HG03064 (cell line): ENCODE results near the gene COPZ1.

Experiments used
- ATAC-seq: cut with Tn5 transposase; IDR thresholded peaks from one replicate; pipeline ENCODE4 v1.9.1; 2021; ENCODE audit warnings: low read depth; ENCODE audit not compliant: unreplicated experiment

The COPZ1 gene

GRCh38 chr12:54374562-54375258 lies 49.8 kb downstream of the COPZ1 start:
- ATAC-seq: no peak

DNA sequence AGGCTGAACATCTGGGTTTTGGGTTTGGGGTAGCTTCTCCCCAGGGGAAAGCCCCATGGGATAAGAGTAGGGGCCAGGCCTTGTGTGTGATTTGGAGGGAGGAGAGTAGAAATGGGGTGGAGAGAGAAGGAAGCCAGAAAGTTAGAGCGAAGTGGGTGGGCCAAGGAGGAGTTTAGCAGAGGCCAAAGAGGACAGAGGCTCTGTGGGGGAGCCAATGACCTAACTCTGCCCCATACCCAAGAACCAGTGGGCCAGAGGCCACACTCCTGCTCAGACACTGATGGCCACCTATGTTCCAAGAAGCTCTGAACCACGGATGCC lies 50.3 kb downstream of the COPZ1 start:
- ATAC-seq: no peak

GRCh38 chr12:54376596-54376995 lies 51.7 kb downstream of the COPZ1 start:
- ATAC-seq: no peak

DNA sequence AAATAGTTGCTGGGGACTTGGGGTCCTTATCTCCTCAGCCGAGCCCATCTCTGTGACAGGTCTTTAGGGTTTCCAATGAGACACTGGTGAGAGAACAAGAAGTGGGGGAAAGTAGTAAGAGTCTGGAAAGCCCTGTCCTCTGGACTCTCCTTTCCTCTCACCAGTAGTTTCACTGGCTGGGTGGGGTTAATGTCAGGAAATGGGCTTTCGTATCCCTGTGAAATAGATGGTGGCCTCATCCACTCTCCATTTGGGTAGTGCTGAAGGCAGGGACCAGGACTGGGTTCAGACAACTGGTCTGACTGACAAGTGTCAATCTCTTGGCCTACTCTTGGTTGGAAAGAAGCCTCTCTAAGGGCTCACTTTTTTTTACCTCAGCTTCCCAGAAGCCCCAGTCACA lies 52.1 kb downstream of the COPZ1 start:
- ATAC-seq: no peak

DNA sequence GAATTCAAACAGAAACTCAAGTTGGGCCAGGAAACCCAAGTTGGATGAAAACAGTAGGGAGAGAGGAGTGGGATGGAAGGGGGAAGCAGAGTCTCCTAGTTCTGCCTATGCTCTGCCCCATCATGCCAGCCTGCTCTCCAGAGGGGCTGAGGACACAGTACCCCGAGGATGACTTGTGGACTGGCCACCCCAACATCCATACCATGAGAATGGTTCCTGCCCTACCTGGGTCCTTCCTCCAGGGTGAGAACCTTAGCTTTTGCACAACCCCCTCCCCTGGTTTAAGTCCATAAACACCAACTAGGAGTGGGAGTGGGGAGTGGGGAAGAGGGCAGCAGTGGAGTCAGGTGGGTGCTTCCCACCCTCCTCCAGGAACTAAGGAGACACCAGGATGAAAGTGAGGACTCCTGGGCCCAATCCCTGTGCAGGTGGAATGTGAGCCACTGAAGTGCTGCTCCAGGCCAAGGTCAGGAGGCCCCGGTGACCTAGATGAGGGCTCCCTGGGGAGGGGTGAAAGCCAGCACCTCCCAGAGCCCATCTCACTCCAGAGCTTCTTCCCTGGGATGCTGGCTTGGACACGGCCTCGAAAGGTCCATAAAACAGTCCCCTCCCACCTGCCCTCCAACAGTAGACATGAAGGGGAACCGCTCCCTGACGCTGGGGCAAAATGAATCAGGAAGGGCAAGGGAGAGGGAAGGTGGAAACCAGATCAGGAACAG lies 53.0 kb downstream of the COPZ1 start:
- no peak for ATAC-seq

DNA sequence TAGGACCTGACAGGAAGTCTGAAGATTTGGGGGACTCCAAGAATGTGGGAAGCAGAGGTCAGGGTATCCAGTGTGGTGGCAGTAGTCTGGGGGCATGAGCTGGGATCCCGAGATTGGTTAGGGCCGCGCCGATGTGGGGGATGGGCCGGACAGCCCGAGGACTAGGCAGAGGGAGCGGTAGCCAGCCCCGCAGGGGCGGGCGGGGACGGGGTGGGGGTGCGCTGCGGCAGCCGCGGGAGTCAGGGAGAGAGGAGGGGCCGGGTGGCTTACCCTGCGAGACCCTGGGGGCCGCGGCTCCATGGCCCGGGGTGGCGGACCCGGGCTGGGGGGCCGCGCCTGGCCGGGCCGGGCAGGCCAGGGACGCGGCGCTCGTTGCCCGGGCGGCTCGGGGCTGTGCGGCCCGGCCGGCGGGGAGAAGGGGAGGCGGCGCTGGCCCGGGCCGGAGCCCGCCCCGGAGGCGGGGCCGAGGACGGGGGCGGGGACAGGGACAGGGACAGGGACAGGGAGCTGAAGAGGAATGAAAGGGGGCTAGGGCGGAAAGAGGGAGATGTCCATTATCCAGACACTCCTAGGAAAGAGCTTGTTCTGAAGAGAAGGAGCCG lies 54.0 kb downstream of the COPZ1 start:
- no peak for ATAC-seq

DNA sequence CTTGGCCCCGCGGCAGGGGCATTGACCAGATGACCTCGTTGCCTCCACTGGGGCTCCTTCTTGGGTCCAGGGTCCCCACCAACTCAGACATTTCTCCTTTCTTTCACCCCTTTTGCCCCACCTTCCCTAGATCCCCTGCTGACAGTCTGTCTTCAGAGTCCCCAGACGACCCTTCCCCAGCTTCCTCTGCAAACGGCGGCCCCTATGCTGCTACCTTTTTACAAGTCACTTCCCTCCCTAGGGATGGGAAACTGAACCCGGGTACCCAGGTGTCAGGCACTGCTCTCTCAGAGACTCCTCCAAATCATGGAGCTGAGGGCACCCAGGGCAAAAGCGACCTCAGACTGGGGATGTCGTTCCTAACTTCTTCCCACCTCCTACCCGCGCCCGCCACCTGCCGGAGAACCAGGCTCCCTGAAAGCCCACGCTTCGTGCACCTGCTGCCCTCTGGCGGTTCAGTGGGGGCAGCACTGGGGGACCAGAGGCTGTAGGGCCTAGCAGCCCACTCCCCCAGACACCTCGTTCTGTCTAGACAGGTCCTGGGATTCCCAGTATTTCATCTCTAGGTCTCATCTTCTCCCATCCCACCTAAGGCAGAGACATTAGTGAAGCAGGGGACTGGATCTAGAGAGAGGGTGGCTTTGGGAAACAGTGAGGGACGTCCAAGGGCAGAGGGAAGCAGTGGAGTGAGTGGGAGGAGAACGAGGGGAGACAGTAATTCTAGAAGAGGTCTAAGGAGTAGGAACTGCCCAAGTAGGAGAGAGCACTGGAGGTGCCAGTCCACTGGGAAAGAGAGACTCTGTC lies 54.7 kb downstream of the COPZ1 start:
- ATAC-seq: no peak

- ATAC-seq: no peak
Observed at GRCh38 chr12:54381136-54381535, 56.2 kb downstream of the COPZ1 start.

GRCh38 chr12:54383041-54383609 lies 58.2 kb downstream of the COPZ1 start:
- no peak for ATAC-seq

DNA sequence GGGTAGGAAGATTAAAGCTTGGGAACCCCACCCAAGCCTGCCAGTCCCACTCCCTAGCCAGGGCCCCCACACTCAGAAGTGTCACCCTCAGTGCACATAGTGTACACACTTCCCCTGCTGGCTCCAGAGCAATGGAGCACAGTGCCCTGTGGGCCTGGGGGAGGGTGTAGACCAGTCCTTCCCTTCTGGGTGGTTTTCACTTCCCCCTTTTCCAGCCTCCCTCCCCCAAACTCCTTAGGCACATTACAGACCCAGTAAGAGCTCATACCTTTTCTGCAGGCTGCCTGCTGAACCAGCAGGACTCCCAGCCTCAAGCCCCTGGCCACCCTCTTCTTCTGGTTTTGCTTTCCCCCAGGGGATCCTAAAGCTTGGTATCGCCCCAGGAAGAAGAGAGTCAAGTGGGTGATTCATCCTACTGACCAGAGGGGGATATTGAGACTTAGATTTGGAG lies 59.7 kb downstream of the COPZ1 start, which contains the start of gene ZNF385A:
Gene ZNF385A (minus strand): TSS at position 143 of the 451 bp plus-strand sequence. CDS start 219 bp downstream, outside the sequence.
- no peak for ATAC-seq

DNA sequence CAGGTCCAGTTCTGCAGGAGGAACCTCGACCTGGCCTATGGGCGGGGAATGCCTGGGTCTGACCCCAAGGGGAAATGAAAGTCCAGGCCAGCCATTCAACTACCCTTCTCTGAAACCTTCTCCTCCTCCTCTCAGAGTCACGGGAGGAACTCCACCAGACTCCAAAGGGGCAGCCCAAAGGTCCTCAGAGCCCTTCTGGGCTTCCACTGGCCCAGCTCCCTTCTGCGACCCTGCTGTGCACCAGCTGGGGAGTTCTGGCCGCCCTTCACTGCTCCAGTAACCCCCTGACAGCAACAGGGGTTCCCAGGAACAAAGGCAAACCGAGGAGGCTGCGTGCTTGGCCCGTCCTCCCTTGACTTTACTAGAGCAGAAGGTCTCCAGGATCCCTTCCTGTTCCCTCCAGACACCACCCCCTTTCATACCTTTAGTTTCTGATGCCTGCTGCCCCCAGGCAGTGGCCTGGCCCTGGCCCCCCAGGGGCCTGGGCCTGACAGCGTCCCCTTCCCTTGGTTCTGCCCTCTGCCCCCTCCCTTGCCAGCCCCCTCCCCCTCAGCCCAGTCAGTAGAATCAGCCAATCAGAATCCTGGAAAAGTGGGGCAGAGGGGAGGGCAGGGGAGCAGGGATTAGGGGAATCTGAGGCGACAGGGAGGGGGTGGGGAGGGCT lies 60.5 kb downstream of the COPZ1 start:
- ATAC-seq: no peak

- no peak for ATAC-seq
Observed at GRCh38 chr12:54386403-54387113, 61.6 kb downstream of the COPZ1 start.

- no peak for ATAC-seq
Observed at GRCh38 chr12:54387114-54387467, 62.2 kb downstream of the COPZ1 start.

- no peak for ATAC-seq
Observed at GRCh38 chr12:54388237-54389133, 63.6 kb downstream of the COPZ1 start.

DNA sequence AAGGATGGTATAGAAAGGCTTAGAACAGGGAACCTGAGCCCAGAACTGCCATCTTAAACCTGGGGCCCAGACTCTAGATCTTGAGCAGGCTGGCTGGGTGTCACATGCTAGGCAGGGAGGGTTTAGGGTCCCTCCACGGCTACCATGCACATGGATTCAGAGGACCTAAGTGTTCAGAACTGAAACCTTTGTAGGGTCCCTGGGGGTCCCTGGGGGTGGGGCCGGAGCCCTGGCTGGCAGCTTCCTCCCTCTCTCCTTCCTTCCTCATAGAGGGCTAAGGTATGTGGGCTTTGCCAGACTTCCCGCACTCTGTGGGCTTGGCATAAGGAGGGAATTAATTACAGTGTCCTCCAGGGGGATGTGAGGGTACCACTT lies 64.2 kb downstream of the COPZ1 start:
- ATAC-seq: no peak

DNA sequence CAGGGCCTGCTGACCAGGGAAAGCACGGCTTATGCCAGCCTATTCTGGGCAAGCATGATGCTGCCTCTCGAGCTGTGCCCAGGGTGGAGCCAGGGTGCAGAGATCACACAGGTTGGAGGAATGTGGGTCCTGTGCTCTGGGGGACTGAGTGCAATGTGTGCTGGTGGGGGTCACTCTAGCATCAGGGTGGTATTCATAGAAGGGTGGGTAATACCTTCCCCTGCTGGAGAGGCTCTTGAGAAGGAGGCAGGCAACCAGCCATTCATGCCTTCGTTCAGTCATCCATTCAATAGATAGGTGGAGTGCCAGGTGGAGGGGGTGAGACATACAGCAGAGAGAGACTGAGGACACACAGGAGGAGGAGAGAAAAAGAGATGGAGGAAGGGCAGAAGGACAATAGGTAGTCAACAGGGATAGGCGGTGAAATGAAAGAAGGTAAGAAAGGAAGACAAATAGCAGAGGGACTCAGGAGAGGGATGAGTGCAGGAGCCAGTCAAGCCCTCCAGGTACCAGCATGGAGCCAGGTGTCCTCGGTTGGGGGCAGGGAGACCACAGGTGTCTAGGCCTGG lies 64.8 kb downstream of the COPZ1 start:
- ATAC-seq: no peak

- no peak for ATAC-seq
Observed at GRCh38 chr12:54390176-54390667, 65.3 kb downstream of the COPZ1 start.
